OCI-LY3 (cell line): ENCODE measurements around the gene FIS1.

Source experiments
- H2AFZ ChIP-seq: fragments of 200-600, 300-600 bp; shearing (Covaris generic); 2 replicates; pipeline ENCODE4 v1.6.0; 2014; ENCODE audit warnings: antibody characterized with exemption, low read depth, low read length
- H3K27ac ChIP-seq: fragments of 200-600, 300-600 bp; sonication (generic); 2 replicates; pipeline ENCODE4 v1.5.1; 2014; ENCODE audit warnings: mild to moderate bottlenecking, low read length, moderate library complexity, mixed read lengths
- H3K27me3 ChIP-seq: fragments of 200-600, 300-600 bp; sonication (generic); 2 replicates; pipeline ENCODE4 v1.6.1; 2014; ENCODE audit warnings: low read depth, low read length, mixed read lengths
- H3K36me3 ChIP-seq: fragments of 200-600, 300-600 bp; sonication (generic); replicated peaks from 2 replicates; pipeline ENCODE3; 2014; ENCODE audit warnings: low read depth, low read length, mixed read lengths
- H3K4me1 ChIP-seq: fragments of 300-600, 200-600 bp; sonication (generic); 2 replicates; pipeline ENCODE4 v1.6.1; 2014; ENCODE audit warnings: low read length, mixed read lengths
- H3K4me2 ChIP-seq: fragments of 200-600, 300-600 bp; sonication (generic); 2 replicates; pipeline ENCODE4 v1.6.1; 2014; ENCODE audit warnings: low read length, mixed read lengths
- H3K4me3 ChIP-seq: fragments of 300-600, 200-600 bp; sonication (generic); 2 replicates; pipeline ENCODE4 v1.5.1; 2014; ENCODE audit warnings: antibody characterized with exemption, mild to moderate bottlenecking, low read length, moderate library complexity
- H3K79me2 ChIP-seq: fragments of 300-600, 200-600 bp; shearing (Covaris generic); 2 replicates; pipeline ENCODE4 v1.6.1; 2014; ENCODE audit warnings: mild to moderate bottlenecking, low read length, mixed read lengths
- H3K9ac ChIP-seq: fragments of 300-600, 200-600 bp; shearing (Covaris generic); 2 replicates; pipeline ENCODE4 v1.6.0; 2014; ENCODE audit warnings: mild to moderate bottlenecking, low read length, moderate library complexity
- H3K9me3 ChIP-seq: fragments of 200-600, 300-600 bp; shearing (Covaris generic); 2 replicates; pipeline ENCODE4 v1.6.1; 2014; ENCODE audit warnings: low read length, mixed read lengths; ENCODE audit not compliant: insufficient read depth
- H4K20me1 ChIP-seq: fragments of 200-600, 300-600 bp; sonication (generic); 2 replicates; pipeline ENCODE4 v1.6.1; 2016; ENCODE audit warnings: low read length, mixed read lengths; ENCODE audit not compliant: insufficient read depth
- EZH2phosphoT487 ChIP-seq: fragments of 200-600 bp; shearing (Covaris generic); IDR thresholded peaks from 2 replicates; pipeline ENCODE4 v1.6.1; 2018; ENCODE audit warnings: antibody characterized with exemption, mixed run types, low read depth
- TF ChIP-seq, protein P1 (sequence below): fragments of 200-600, 300-600 bp; sonication (generic); IDR thresholded peaks from 2 replicates; pipeline ENCODE4 v1.5.1; 2014; ENCODE audit warnings: antibody characterized with exemption, low read length, low read depth

Gene FIS1

DNA sequence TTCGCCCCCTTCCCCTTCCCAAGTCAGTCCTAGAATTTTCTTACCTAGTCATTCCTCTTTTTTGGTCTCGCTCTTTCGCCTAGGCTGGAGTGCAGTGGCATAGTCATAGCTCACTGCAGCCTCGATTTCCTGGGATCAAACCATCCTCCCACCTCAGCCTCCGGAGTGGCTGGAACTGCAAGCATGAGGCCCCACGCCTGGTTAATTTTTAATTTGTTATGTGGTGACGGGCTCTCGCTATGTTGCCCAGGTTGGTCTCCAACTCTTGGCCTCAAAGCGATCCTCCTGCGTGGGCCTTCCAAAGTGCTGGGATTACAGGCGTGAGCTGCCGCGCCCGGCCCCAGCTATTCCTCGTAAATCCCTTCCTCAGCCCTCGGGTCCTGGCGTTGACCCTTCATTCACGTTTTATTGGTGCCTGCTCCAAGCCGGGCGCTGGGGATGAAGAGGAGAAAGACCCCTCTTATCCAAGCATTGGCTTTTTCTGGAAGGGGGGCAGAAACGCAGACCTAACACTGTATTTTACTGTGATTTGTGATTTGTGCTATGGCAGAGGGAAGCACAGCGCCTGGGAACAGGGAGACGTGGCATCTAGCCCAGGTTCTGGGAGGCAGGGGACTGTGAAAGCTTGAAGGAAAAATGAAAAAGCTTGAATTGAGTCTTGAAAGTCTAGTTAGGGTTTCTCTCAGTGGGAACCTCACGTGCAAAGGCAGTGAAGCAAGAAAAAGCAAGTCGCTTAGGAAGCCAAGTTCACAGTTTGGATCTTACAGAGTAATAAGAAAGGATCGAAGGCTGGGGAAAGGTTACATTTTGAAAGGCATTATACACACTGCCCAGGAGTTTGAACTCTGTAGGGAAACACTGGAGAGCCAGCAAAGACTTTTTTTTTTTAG, 26.4 kb downstream of the FIS1 start:
- Histone ChIP-seq H3K36me3 (peaks cover 7% of the 10 kb centered on the region), H3K27ac (no peak overlapping the region), H2AFZ (peak overlapping the region; percentile 43), H3K4me3 (peak overlapping the region; percentile 87), H3K9ac (peak overlapping the region; percentile 71), H3K79me2 (peaks cover 32% of the 10 kb centered on the region), H3K4me2 (peak overlapping the region; percentile 98), H4K20me1 (no peaks in the 10 kb centered on the region), H3K4me1 (peaks cover 12% of the 10 kb centered on the region), H3K27me3 (no peaks in the 10 kb centered on the region), H3K9me3 (no peaks in the 10 kb centered on the region)
- TF ChIP-seq, protein P1, sequence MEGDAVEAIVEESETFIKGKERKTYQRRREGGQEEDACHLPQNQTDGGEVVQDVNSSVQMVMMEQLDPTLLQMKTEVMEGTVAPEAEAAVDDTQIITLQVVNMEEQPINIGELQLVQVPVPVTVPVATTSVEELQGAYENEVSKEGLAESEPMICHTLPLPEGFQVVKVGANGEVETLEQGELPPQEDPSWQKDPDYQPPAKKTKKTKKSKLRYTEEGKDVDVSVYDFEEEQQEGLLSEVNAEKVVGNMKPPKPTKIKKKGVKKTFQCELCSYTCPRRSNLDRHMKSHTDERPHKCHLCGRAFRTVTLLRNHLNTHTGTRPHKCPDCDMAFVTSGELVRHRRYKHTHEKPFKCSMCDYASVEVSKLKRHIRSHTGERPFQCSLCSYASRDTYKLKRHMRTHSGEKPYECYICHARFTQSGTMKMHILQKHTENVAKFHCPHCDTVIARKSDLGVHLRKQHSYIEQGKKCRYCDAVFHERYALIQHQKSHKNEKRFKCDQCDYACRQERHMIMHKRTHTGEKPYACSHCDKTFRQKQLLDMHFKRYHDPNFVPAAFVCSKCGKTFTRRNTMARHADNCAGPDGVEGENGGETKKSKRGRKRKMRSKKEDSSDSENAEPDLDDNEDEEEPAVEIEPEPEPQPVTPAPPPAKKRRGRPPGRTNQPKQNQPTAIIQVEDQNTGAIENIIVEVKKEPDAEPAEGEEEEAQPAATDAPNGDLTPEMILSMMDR: no peak
- no peak for TF ChIP-seq EZH2phosphoT487

DNA sequence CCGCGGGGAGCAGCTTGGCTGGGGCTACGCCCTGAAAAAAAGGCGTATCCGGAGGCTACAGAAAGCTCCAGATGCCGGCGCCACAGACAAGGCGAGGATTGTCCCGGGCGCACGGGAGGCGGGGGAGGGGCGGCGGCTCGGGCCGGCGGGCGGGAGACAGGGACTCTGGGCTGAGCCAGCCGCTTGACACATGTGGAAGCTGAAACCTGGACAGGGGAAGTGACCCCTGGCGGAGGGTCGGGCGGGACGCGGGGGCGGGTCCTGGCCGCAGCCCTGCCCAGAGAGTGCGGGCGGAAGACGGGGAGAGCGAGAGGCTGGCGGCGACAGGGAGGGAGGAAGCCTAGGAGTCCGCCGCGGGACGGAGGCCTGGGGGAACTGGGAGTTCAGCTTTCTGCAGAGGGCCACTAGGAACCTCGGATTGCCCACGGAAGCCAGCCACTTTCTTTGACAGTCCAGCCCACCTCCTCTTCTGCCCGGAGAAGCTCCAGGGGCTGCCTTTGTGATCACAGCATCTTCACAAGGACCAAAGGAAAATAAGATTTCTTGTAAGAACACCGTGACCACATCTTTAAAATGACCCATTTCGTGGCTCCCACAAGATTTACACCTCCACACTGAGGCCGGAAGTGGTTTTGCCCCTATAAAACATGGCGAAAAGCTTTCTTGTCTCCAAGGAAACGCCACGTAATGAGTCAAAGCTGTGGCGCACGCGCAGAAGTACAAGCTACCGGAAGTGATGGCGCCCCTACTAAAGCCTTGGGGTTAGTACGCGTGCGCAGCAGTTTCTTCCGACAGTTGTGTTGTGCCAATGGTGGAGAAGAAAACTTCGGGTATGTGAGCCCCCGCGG, 27.3 kb downstream of the FIS1 start, which contains the start of the genes PLOD3 and ZNHIT1:
Gene PLOD3 (minus strand): TSS at position 194 of the 848 bp plus-strand sequence. CDS start 307 bp downstream, outside the sequence.
Gene ZNHIT1 (plus strand): TSS at position 778 of the 848 bp plus-strand sequence. CDS start 31 bp downstream, at position 809.
- peak within 1 kb of the TSS; percentile 98 for H3K4me2 ChIP-seq
- H3K27ac ChIP-seq: peak within 1 kb of the TSS; percentile 74
- no peaks in the 10 kb centered on the region for H4K20me1 ChIP-seq
- peaks cover 32% of the 10 kb centered on the region for H3K79me2 ChIP-seq
- H3K9ac ChIP-seq: peak within 1 kb of the TSS; percentile 88
- peak within 1 kb of the TSS; percentile 87 for H3K4me3 ChIP-seq
- H3K27me3 ChIP-seq: no peaks in the 10 kb centered on the region
- no peaks in the 10 kb centered on the region for H3K9me3 ChIP-seq
- TF ChIP-seq, protein P1: no peak
- no peak for TF ChIP-seq EZH2phosphoT487
- H2AFZ ChIP-seq: peak within 1 kb of the TSS; percentile 86
- peaks cover 5% of the 10 kb centered on the region for H3K36me3 ChIP-seq
- H3K4me1 ChIP-seq: peaks cover 12% of the 10 kb centered on the region

DNA sequence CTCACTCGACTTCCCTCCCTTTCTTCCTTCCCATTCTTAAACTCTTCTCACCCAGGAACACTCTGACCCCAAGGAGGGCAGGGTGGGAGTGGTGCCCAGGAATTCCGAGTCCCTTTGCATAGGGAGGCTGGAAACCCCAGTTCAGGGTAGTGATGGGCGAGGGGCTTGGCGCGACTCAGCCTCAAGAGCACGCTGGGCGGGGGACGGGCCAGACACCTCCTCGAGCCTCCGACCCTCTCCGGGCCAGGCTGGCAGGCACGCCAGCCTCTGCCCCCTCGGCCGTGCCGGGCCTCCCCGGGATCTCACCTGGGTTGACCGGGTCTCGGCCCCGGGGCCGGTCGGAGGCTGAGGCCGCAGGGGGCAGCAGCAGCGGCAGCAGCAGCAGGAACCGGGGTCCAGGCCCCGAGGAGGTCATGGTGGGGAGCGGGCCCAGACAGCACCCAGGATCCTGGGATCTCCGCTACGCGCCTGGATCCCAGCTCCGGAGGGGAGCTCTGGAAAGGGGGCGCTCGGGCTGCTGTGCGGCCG, 28.0 kb downstream of the FIS1 start:
- H3K4me1 ChIP-seq: peaks cover 12% of the 10 kb centered on the region
- no peaks in the 10 kb centered on the region for H4K20me1 ChIP-seq
- H3K4me3 ChIP-seq: peak overlapping the region; percentile 87
- no peak for TF ChIP-seq EZH2phosphoT487
- TF ChIP-seq, protein P1: peak; percentile 18; the same call in 1 of the 2 replicates
- H3K9me3 ChIP-seq: no peaks in the 10 kb centered on the region
- H3K9ac ChIP-seq: peak overlapping the region; percentile 88
- peaks cover 6% of the 10 kb centered on the region for H3K36me3 ChIP-seq
- peaks cover 32% of the 10 kb centered on the region for H3K79me2 ChIP-seq
- H3K27ac ChIP-seq: peak overlapping the region; percentile 74
- peak overlapping the region; percentile 29; the same call in 1 of the 2 replicates for H2AFZ ChIP-seq
- no peaks in the 10 kb centered on the region for H3K27me3 ChIP-seq
- peak overlapping the region; percentile 95 for H3K4me2 ChIP-seq
